PC-3 (cell line): ENCODE measurements around the gene SP3.

Source experiments
- CTCF ChIP-seq: fragments of 300-600 bp; sonication (generic); conservative IDR thresholded peaks from 2 replicates; pipeline ENCODE4 v1.5.1; 2017; ENCODE audit warnings: antibody characterized with exemption, low read depth, mild to moderate bottlenecking, low read length
- EZH2 ChIP-seq: fragments of 300-600 bp; sonication (generic); IDR thresholded peaks from one replicate; pipeline ENCODE4 v1.6.1; 2017; ENCODE audit warnings: antibody characterized with exemption, mild to moderate bottlenecking, low read length; ENCODE audit not compliant: unreplicated experiment

- TF ChIP-seq CTCF (no peak), EZH2 (no peak)
These were observed 106.9 kb downstream of the SP3 start for GRCh38 chr2:173858291-173858731.
